Suprapubic skin (tissue), 3 donors: ENCODE results near the gene ZNF568.

Experiments used
- CTCF ChIP-seq, 2 donors: fragments of 200-600 bp in 1 of 2; fragments of 450-650 bp in 1 of 2; sonication (generic) in 1 of 2; IDR thresholded peaks; one replicate each; pipeline ENCODE4 v1.5.1; 2016 to 2019; ENCODE audit warnings: antibody characterized with exemption in 2 of 2, mild to moderate bottlenecking in 1 of 2, moderate library complexity in 1 of 2
- EP300 ChIP-seq: sonication (generic); formaldehyde crosslinking; IDR thresholded peaks from one replicate; pipeline ENCODE4 v1.6.1; 2017; ENCODE audit warnings: antibody characterized with exemption
- POLR2A ChIP-seq, 2 donors: fragments of 450-650 bp; IDR thresholded peaks; one replicate each; pipeline ENCODE4 v1.6.1; 2017; ENCODE audit warnings: antibody characterized with exemption in 2 of 2, mild to moderate bottlenecking in 2 of 2, moderate library complexity in 2 of 2

DNA sequence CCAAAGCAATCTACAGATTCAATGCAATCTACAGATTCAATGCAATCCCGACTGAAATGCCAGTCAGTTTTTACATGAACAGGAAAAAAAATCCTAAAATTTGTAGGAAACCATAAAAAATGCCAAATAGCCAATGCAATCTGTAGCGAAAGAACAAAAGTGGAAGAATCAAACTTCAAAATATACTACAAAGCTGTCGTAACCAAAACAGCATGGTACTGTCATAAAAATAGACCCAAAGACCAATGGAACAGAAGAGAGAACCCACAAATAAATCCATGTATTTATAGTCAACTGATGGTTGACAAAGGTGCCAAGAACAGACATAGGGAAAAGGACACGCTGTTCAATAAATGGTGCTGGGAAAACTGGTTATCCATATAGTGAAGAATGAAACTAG lies 17.7 kb upstream of the ZNF568 start:
- TF ChIP-seq CTCF (IDR thresholded peaks at IDR 0.05): no peak
- TF ChIP-seq POLR2A (IDR thresholded peaks at IDR 0.05): no peak
- no peak for TF ChIP-seq EP300
